GM15510 (cell line): ENCODE results near the gene TSHZ1.

Experiments used
- POLR2A ChIP-seq: IDR thresholded peaks from 3 replicates; pipeline ENCODE4 v1.6.1; 2011; ENCODE audit warnings: borderline replicate concordance; ENCODE audit not compliant: insufficient read length; ENCODE audit errors: extremely low read depth

Gene TSHZ1

DNA sequence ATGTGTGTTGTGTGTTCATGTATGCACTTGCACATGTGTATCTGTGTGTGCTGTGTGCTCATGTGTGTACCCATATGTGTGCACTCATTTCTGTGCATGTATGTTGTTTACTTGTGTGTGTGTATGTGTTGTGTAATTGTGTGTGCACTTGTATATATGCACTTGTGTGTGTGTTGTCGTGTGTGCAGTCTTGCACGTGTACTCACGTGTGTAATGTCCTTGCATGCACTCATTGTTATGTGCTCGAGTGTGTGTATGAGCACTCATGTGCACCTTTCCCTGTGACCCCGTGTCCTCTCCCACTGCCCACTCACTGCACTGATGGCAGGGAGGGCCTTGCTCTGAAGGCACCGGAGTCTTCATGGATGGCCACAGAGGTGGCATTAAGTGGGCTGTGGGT lies 124.9 kb downstream of the TSHZ1 start:
- TF ChIP-seq POLR2A = no peak

DNA sequence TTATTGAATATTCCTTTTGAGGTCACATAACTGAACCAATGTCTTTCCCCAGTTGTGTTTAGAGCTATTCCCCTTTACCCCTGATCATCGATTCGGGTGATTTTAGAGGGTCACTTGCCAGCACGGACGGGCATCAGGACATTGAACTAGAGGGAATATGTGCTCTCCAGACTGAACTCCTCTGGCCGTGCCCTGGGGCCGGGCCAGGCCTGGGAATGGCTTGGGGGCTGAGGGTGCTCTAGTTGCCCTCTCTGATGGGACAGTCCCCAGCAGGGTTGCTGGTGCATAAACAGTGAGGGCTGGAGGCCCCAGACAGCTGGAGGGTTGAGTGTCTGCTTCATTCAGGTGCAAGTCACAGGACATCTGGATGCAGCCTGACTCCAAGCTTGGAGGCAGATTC lies 126.2 kb downstream of the TSHZ1 start:
- TF ChIP-seq POLR2A = no peak

DNA sequence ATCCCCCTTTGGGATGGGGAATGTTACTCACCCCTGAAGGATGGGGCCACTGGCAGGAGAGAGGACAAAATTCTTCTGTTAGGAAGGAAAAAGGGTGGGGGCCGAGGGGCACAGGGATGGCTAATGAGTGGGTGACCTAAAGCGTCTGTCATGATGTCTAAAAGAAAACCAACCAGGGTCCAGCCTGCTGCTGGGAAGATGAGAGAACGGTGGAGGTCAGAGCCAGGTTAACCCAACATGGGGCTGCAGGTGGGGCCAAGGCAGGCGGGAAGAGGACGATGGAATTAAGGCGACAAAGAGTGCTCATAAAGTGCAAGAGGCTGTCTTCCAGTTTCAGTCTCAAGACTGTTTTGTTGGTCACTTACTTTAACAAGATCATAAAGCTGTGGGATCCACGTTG lies 126.8 kb downstream of the TSHZ1 start:
- no peak for TF ChIP-seq POLR2A

DNA sequence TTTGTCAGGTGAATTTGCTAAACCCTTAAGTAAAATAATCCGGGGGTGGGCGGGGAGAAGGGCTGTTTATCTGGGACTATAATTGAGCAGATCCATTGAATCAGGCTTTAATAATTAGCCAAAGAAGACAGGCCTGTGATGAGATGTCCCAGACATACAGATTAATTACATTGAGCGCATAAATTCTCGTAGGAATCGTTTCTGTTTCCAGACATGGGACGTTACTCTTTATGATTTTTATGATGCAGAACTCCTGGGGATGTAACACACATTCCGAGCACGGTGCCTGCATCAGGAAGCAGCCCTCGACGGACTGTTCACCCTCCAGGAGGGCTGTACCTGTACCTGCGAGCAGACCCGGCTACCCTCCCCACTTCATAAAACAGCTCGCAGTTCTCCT lies 128.0 kb downstream of the TSHZ1 start:
- no peak for TF ChIP-seq POLR2A
